Head of caudate nucleus (tissue), 42 donors: ENCODE results near the gene AGXT.
A peak's percentile ranks its signal among the peaks of the same experiment; 100 is the strongest.

ENCODE experiments used
- DNase-seq, 42 donors: peaks; one replicate each; pipeline versions ENCODE4 v3.0.0 to v3.0.0-alpha.2; 2020 to 2021; ENCODE audit warnings: mixed read lengths in 7 of 42
- intact Hi-C: fragments of 100-400 bp; cut with DNase I; formaldehyde crosslinking; loops from one replicate; pipeline ENCODE4 v1.15.0; 2022

AGXT gene

GRCh38 chr2:240868286-240869108, at the start of gene AGXT:
Gene AGXT (plus strand): TSS chr2:240868824. CDS start chr2:240868866, 42 bp downstream.
- intact Hi-C loops = no loop called here
- peak in 1 of 42 donors; percentile 7 for DNase-seq

- peak in 28 of 42 donors; percentile 23 to 72 (median 48) for DNase-seq
- intact Hi-C loops = no loop called here
Observed at GRCh38 chr2:240819126-240819857, 49.3 kb upstream of the AGXT start.

- intact Hi-C loops = no loop called here
- peak; percentile 72 to 98 (median 94) for DNase-seq
Observed at GRCh38 chr2:240819858-240820606, 48.6 kb upstream of the AGXT start, which contains the start of gene KIF1A. Gene KIF1A (minus strand): TSS chr2:240820219. CDS start chr2:240797752, 22,467 bp downstream.

- intact Hi-C loops = no loop called here
- DNase-seq = peak in 38 of 42 donors; percentile 43 to 85 (median 66)
Observed at GRCh38 chr2:240820607-240821428, 47.8 kb upstream of the AGXT start.

GRCh38 chr2:240821429-240821778, 47.2 kb upstream of the AGXT start:
- intact Hi-C loops = no loop called here
- DNase-seq = no peak

- peak in 3 of 42 donors; percentile 11 to 40 (median 23) for DNase-seq
Observed at GRCh38 chr2:240822280-240822847, 46.3 kb upstream of the AGXT start.

GRCh38 chr2:240823449-240824336, 44.9 kb upstream of the AGXT start:
- intact Hi-C loops = no loop called here
- DNase-seq = peak in 2 of 42 donors; percentile 30 to 42

More at GRCh38 chr2:240822280-240822847, 46.3 kb upstream of the AGXT start:
- intact Hi-C loops = no loop called here

GRCh38 chr2:240825476-240825875, 43.1 kb upstream of the AGXT start:
- no peak for DNase-seq
- intact Hi-C loops = no loop called here

- DNase-seq = peak in 6 of 42 donors; percentile 24 to 42 (median 34)
- intact Hi-C loops = no loop called here
Observed at GRCh38 chr2:240831594-240832204, 36.9 kb upstream of the AGXT start.

- intact Hi-C loops = no loop called here
- DNase-seq = peak; percentile 91 to 99 (median 98)
Observed at GRCh38 chr2:240832205-240832727, 36.4 kb upstream of the AGXT start.

GRCh38 chr2:240832921-240833494, 35.6 kb upstream of the AGXT start:
- DNase-seq = peak in 2 of 42 donors; percentile 24 to 32
- intact Hi-C loops = no loop called here

- peak in 1 of 42 donors; percentile 25 for DNase-seq
- intact Hi-C loops = no loop called here
Observed at GRCh38 chr2:240833724-240834285, 34.8 kb upstream of the AGXT start.

GRCh38 chr2:240834377-240834975, 34.1 kb upstream of the AGXT start:
- intact Hi-C loops = no loop called here
- DNase-seq = peak in 1 of 42 donors; percentile 12

- intact Hi-C loops = no loop called here
- peak in 1 of 42 donors; percentile 25 for DNase-seq
Observed at GRCh38 chr2:240835528-240835927, 33.1 kb upstream of the AGXT start.

- intact Hi-C loops = no loop called here
- DNase-seq = peak in 40 of 42 donors; percentile 45 to 87 (median 73)
Observed at GRCh38 chr2:240836781-240837467, 31.7 kb upstream of the AGXT start.
